Uterus (tissue), 4 donors: Measurements from ENCODE around the gene IRS2. TPM values are rescaled to one million over a fixed set of nuclear protein-coding genes. Genes with fewer than 3 reads are reported as not detected.

Experiments used
- DNase-seq, 2 donors: peaks; one replicate each; pipeline ENCODE4 v3.0.0-alpha.2; 2019 to 2020
- H3K27ac ChIP-seq, 2 donors: fragments of 200-600 bp; sonication (generic); 1 replicate in 1 of 2; 2 replicates in 1 of 2; pipeline ENCODE4 v1.5.1; 2016 to 2018
- H3K27me3 ChIP-seq, 2 donors: fragments of 200-600 bp; sonication (generic); one replicate each; pipeline ENCODE4 v1.5.1; 2018 to 2019; ENCODE audit warnings: control low read depth in 1 of 2
- H3K36me3 ChIP-seq, 2 donors: fragments of 200-600 bp; sonication (generic); one replicate each; pipeline ENCODE4 v1.5.1; 2019; ENCODE audit warnings: control low read depth in 1 of 2
- H3K4me1 ChIP-seq, 2 donors: fragments of 200-600 bp; sonication (generic); one replicate each; pipeline ENCODE4 v1.5.1; 2018 to 2019; ENCODE audit warnings: control low read depth in 1 of 2
- H3K4me3 ChIP-seq, 2 donors: fragments of 200-600 bp; sonication (generic); 1 replicate in 1 of 2; 2 replicates in 1 of 2; pipeline ENCODE4 v1.5.1; 2018 to 2019; ENCODE audit warnings: mild to moderate bottlenecking in 1 of 2
- H3K9me3 ChIP-seq, 2 donors: fragments of 200-600 bp; sonication (generic); one replicate each; pipeline ENCODE4 v1.5.1; 2019; ENCODE audit warnings: control low read depth in 1 of 2
- CTCF ChIP-seq, 4 experiments: fragments of 200-600 bp in 2 of 4; fragments of 450-650 bp in 2 of 4; sonication (generic) in 2 of 4; IDR thresholded peaks; one replicate each; pipeline ENCODE4 v1.5.1; 2016 to 2019; ENCODE audit warnings: antibody characterized with exemption in 4 of 4, mild to moderate bottlenecking in 2 of 4, moderate library complexity in 1 of 4
- POLR2A ChIP-seq, 2 donors: fragments of 450-650 bp; IDR thresholded peaks; one replicate each; pipeline ENCODE4 v1.6.1; 2016; ENCODE audit warnings: antibody characterized with exemption in 2 of 2, mild to moderate bottlenecking in 1 of 2, moderate library complexity in 1 of 2
- intact Hi-C: fragments of 100-400 bp; cut with DNase I; formaldehyde crosslinking; loops from one replicate; pipeline ENCODE4 v1.15.1; 2023; ENCODE audit warnings: low total_unique reads
- total RNA-seq, 4 donors: library from RNA; depleted of rRNA in 3 of 4; stranded (reverse); fragments of >200 nt in 3 of 4; gene quantifications; one replicate each; pipeline versions ENCODE4 v1.1.0 to v1.2.4, GENCODE V29; 2014 to 2023
- donor health status: DM: yes; HTN: yes; CAD: no.

The IRS2 gene
- total RNA-seq, 4 donors from 2014 or later: 6.5 to 20.3 (median 11.7) TPM

DNA sequence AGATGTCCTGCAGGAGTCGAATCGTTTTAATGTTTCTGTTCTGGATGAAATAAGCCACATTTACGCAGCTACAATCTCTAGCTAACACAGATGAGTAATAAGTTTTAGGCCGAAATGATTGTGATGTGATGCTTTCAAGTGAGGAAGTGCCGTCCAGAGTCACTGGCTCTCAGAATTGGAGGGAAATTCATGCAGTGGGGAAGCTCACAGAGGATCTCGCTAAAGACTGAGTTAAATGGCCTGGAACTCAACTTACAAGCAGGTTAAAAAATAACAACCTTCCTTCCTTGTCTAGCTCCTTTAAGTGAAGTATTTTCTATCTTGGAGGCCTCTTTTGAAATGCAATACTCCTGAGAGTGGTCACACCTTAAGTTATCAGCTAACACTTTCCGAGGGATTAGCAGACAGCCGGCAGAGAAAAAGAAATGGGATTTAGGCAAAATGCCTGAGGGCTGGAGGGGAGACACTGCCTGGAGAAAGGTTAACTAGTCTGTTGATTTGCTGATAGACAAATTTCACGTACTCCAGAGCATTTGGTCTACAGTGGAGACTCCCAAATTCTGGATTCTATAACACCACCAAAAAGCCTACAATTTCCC, 74.2 kb downstream of the IRS2 start:
- no peaks in the 10 kb centered on the region for H3K27me3 ChIP-seq
- no peak for DNase-seq
- no peaks in the 10 kb centered on the region for H3K4me1 ChIP-seq
- no peak overlapping the region for H3K4me3 ChIP-seq
- no peak overlapping the region for H3K27ac ChIP-seq
- TF ChIP-seq POLR2A (IDR thresholded peaks at IDR 0.05) (no peak), CTCF (IDR thresholded peaks at IDR 0.05) (no peak)
- no peaks in the 10 kb centered on the region for H3K9me3 ChIP-seq
- intact Hi-C loops: no loop called here
- no peaks in the 10 kb centered on the region for H3K36me3 ChIP-seq

DNA sequence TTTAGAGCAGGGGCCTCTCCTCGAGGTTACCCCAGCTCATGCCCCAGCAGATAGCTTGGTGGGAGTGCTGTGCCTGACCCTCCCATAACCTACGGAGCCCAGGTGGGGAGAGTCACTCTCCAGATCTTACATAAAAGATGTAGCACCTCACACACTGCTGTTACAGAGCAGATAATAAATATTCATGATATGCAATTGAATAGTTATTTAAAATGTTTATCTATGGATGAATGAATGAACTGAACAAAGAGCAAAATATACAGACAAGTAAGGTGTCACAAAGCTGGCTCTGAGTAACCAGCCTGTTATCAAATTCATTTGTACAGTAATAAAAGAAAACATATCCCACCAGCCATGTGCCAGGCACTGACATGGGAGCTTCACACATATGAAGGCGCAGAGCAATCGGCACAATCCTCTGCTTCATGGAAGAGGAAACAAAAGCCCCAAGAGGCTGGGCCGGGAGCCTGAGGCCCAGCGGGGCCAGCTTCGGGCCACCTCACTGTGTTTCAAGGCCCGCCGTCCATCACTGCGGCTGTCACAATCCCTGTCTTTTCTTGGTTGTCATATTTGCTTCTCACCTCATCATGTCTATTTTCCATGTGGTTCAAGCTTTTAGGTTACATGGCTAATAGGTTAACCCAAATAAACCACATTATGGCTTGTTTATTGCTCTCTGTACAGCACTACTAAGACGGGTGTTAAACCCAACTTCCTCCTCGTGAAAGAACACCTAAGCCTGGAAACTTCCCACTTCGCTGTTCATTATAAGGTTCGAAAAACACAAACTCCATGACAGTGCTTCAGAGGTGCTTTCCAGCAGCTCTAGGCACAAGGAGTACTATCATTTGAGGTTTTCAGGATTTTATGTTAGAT, 78.4 kb downstream of the IRS2 start:
- no peak overlapping the region for H3K27ac ChIP-seq
- DNase-seq: no peak
- H3K27me3 ChIP-seq: no peaks in the 10 kb centered on the region
- intact Hi-C loops: no loop called here
- no peaks in the 10 kb centered on the region for H3K4me1 ChIP-seq
- no peak overlapping the region for H3K4me3 ChIP-seq
- TF ChIP-seq CTCF (IDR thresholded peaks at IDR 0.05): no peak
- no peaks in the 10 kb centered on the region for H3K36me3 ChIP-seq
- H3K9me3 ChIP-seq: no peaks in the 10 kb centered on the region

DNA sequence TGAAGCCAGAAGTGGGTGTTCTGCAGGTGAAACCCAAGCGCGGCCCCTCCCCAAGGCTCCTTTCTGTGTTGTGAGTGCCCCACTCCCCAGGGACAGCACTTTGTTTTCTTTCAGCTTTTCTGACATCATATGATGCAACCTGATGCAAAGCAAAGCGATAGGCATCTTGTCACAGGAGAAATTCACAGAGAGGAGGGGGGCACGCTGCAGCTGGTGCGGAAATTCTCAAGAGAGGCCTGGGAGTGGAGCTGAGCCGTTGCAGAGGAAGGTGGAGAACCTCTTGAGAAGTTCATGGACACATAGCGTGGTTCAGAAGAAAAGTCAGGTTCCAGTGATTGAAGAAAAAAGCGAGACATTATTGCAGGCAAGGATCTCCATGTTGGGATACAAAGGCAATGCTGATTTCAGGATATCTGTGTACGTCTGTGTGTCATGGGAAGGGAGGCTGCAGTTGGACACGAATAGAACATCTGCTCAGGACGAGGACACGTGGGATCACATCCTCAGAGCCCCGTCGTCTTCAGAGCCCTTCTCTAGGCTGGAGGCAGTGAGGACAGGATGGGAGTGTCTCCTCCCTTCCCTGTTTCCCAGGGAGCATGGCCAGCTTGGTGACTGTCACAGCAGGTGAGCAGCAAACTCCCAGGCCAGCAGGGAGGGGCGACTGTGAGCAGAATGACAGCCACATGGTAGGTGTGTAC, 79.2 kb downstream of the IRS2 start:
- H3K27me3 ChIP-seq: no peaks in the 10 kb centered on the region
- H3K36me3 ChIP-seq: no peaks in the 10 kb centered on the region
- no peak for DNase-seq
- intact Hi-C loops: no loop called here
- no peaks in the 10 kb centered on the region for H3K9me3 ChIP-seq
- TF ChIP-seq CTCF (IDR thresholded peaks at IDR 0.05): no peak
- TF ChIP-seq POLR2A (IDR thresholded peaks at IDR 0.05): no peak
- no peak overlapping the region for H3K4me3 ChIP-seq
- no peaks in the 10 kb centered on the region for H3K4me1 ChIP-seq
- H3K27ac ChIP-seq: no peak overlapping the region

DNA sequence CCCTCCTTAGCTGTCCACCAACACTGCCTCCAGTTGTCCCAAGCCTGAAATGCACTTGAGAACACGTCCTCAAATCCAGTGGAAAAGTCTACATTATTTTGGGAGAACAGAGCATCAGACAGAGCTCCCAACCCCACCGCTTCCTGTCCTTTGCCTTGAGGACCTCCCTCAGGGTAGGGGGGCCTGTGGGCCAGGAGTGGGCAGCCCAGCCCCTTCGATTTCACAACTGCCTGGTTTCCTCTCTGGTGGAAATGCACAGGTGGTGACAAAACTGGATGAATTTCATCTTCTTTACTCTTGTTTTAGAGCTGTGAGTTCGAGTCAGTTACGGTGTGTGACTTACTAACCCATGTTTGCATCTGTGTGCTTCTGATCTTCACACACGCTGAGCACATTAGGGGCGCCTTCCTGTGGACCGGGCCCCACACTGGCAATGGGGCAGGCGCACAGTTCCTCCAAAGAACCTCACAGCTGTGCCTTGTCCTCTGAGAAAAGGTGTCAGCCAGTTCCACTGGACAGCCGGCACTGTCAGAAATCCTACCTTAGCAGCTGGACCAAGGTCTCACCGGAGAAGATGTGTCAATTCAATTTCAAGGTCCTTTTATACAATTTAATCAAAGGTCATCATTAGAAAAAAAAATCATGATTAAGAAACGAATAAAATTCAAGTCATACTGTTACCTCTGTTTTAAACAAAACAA, 80.2 kb downstream of the IRS2 start:
- no peak for DNase-seq
- intact Hi-C loops: no loop called here
- H3K4me3 ChIP-seq: no peak overlapping the region
- H3K27ac ChIP-seq: no peak overlapping the region
- no peak for TF ChIP-seq POLR2A (IDR thresholded peaks at IDR 0.05)
- TF ChIP-seq CTCF (IDR thresholded peaks at IDR 0.05): no peak
- H3K9me3 ChIP-seq: no peaks in the 10 kb centered on the region
- H3K27me3 ChIP-seq: no peaks in the 10 kb centered on the region
- no peaks in the 10 kb centered on the region for H3K4me1 ChIP-seq
- H3K36me3 ChIP-seq: no peaks in the 10 kb centered on the region
